Mesendoderm (in vitro differentiated cells): ENCODE data around the gene ANKRD40CL.
A peak's percentile ranks its signal among the peaks of the same experiment; 100 is the strongest.

Experiments
- DNase-seq: peaks from one replicate; pipeline ENCODE4 v3.0.0; 2013
- H2AK5ac ChIP-seq: 2 replicates; pipeline ENCODE4 v1.6.1; 2013; ENCODE audit warnings: low read length, inconsistent platforms
- H2BK120ac ChIP-seq: 2 replicates; pipeline ENCODE4 v1.6.1; 2013; ENCODE audit warnings: low read depth, mild to moderate bottlenecking, low read length, moderate library complexity, mixed read lengths
- H2BK15ac ChIP-seq: replicated peaks from 2 replicates; pipeline ENCODE4 v1.6.1; 2013; ENCODE audit warnings: low read depth, mild to moderate bottlenecking, moderate library complexity
- H2BK5ac ChIP-seq: 2 replicates; pipeline ENCODE4 v1.6.1; 2013; ENCODE audit warnings: low read length, inconsistent platforms
- H3K18ac ChIP-seq: 2 replicates; pipeline ENCODE4 v1.6.1; 2013; ENCODE audit warnings: mild to moderate bottlenecking, low read length, mixed read lengths
- H3K23ac ChIP-seq: one replicate; pipeline ENCODE4 v1.6.1; 2013; ENCODE audit warnings: low read length
- H3K27ac ChIP-seq: 2 replicates; pipeline ENCODE4 v1.5.1; 2013; ENCODE audit warnings: low read depth, mild to moderate bottlenecking, inconsistent platforms, low read length, moderate library complexity
- H3K27me3 ChIP-seq: 2 replicates; pipeline ENCODE4 v1.6.1; 2013; ENCODE audit warnings: low read length, control low read depth, mild to moderate bottlenecking, inconsistent platforms; ENCODE audit not compliant: insufficient read depth, poor library complexity
- H3K36me3 ChIP-seq: 2 replicates; pipeline ENCODE4 v1.6.1; 2013; ENCODE audit warnings: low read length, inconsistent platforms; ENCODE audit not compliant: control insufficient read depth, insufficient read depth
- H3K4ac ChIP-seq: one replicate; pipeline ENCODE4 v1.6.1; 2013; ENCODE audit warnings: low read depth, mild to moderate bottlenecking, low read length, moderate library complexity
- H3K4me1 ChIP-seq: 2 replicates; pipeline ENCODE4 v1.6.1; 2013; ENCODE audit warnings: low read depth, low read length, inconsistent platforms; ENCODE audit not compliant: control insufficient read depth
- H3K4me2 ChIP-seq: 2 replicates; pipeline ENCODE4 v1.6.1; 2013; ENCODE audit warnings: low read length
- H3K4me3 ChIP-seq: 2 replicates; pipeline ENCODE4 v1.5.1; 2013; ENCODE audit warnings: mild to moderate bottlenecking, low read length
- H3K56ac ChIP-seq: one replicate; pipeline ENCODE4 v1.6.1; 2013; ENCODE audit warnings: low read length
- H3K79me1 ChIP-seq: 2 replicates; pipeline ENCODE4 v1.6.1; 2013; ENCODE audit warnings: low read length, inconsistent platforms
- H3K79me2 ChIP-seq: 2 replicates; pipeline ENCODE4 v1.6.1; 2013; ENCODE audit warnings: mild to moderate bottlenecking, low read length; ENCODE audit not compliant: control insufficient read depth, insufficient read depth
- H3K9ac ChIP-seq: 2 replicates; pipeline ENCODE4 v1.6.1; 2013; ENCODE audit warnings: low read length, inconsistent platforms
- H4K5ac ChIP-seq: one replicate; pipeline ENCODE4 v1.6.1; 2013; ENCODE audit warnings: low read length
- H4K8ac ChIP-seq: one replicate; pipeline ENCODE4 v1.6.1; 2013; ENCODE audit warnings: low read depth, mild to moderate bottlenecking, control low read depth, low read length, moderate library complexity
- WGBS: extraction: QIAGEN DNeasy Blood & Tissue Kit; methylation state at CpG from one replicate; pipeline ENCODE4 v1.1.7; 2013; ENCODE audit warnings: low lambda C conversion rate, missing lambda C conversion rate; ENCODE audit not compliant: insufficient coverage; ENCODE audit errors: extremely low coverage; 5-methylcytosine and 5-hydroxymethylcytosine counted together

Gene ANKRD40CL

GRCh38 chr17:50778471-50778870 lies 11.2 kb upstream of the ANKRD40CL start:
- Histone ChIP-seq H2BK15ac (no peak overlapping the region), H3K4ac (no peak overlapping the region)
- WGBS = no CpG with 5 or more reads among the region's 8 CpGs

GRCh38 chr17:50775926-50776325 lies 8.6 kb upstream of the ANKRD40CL start:
- Histone ChIP-seq H3K9ac (no peak overlapping the region), H3K4me2 (no peak overlapping the region), H3K18ac (no peak overlapping the region), H3K4me1 (no peaks in the 10 kb centered on the region), H3K79me2 (no peaks in the 10 kb centered on the region), H4K8ac (no peak overlapping the region), H2BK5ac (no peak overlapping the region), H3K4ac (no peak overlapping the region), H2AK5ac (no peak overlapping the region), H3K27ac (no peak overlapping the region), H3K27me3 (no peaks in the 10 kb centered on the region), H3K4me3 (no peak overlapping the region), H4K5ac (no peak overlapping the region), H2BK15ac (no peak overlapping the region), H3K36me3 (no peaks in the 10 kb centered on the region), H3K56ac (no peak overlapping the region), H3K23ac (no peak overlapping the region), H2BK120ac (no peak overlapping the region), H3K79me1 (no peaks in the 10 kb centered on the region)
- WGBS = no CpG with 5 or more reads among the region's 3 CpGs
- DNase-seq = no peak

More at GRCh38 chr17:50778471-50778870, 11.2 kb upstream of the ANKRD40CL start:
- H3K18ac ChIP-seq = no peak overlapping the region
- no peak overlapping the region for H3K56ac ChIP-seq
- H3K4me1 ChIP-seq = no peaks in the 10 kb centered on the region
- H4K5ac ChIP-seq = no peak overlapping the region
- no peak overlapping the region for H3K9ac ChIP-seq
- no peak overlapping the region for H3K27ac ChIP-seq
- no peak overlapping the region for H3K4me3 ChIP-seq
- no peak overlapping the region for H4K8ac ChIP-seq
- H3K27me3 ChIP-seq = no peaks in the 10 kb centered on the region
- no peaks in the 10 kb centered on the region for H3K79me2 ChIP-seq
- no peaks in the 10 kb centered on the region for H3K79me1 ChIP-seq
- no peak overlapping the region for H2BK120ac ChIP-seq
- H3K23ac ChIP-seq = no peak overlapping the region
- no peaks in the 10 kb centered on the region for H3K36me3 ChIP-seq
- no peak overlapping the region for H2BK5ac ChIP-seq
- H3K4me2 ChIP-seq = no peak overlapping the region
- no peak overlapping the region for H2AK5ac ChIP-seq
- DNase-seq = no peak

GRCh38 chr17:50774225-50774803 lies 7.0 kb upstream of the ANKRD40CL start:
- Histone ChIP-seq H3K79me2 (no peaks in the 10 kb centered on the region), H3K56ac (no peak overlapping the region), H2BK120ac (no peak overlapping the region), H2BK15ac (no peak overlapping the region), H3K27ac (no peak overlapping the region), H3K4me2 (no peak overlapping the region), H3K27me3 (no peaks in the 10 kb centered on the region), H3K9ac (no peak overlapping the region), H4K5ac (no peak overlapping the region), H3K4ac (no peak overlapping the region), H2AK5ac (no peak overlapping the region), H2BK5ac (no peak overlapping the region), H4K8ac (no peak overlapping the region), H3K4me1 (no peaks in the 10 kb centered on the region), H3K36me3 (no peaks in the 10 kb centered on the region), H3K79me1 (no peaks in the 10 kb centered on the region), H3K4me3 (no peak overlapping the region), H3K23ac (no peak overlapping the region), H3K18ac (no peak overlapping the region)
- DNase-seq = peak; percentile 53
- no CpG with 5 or more reads among the region's 7 CpGs for WGBS

- Histone ChIP-seq H3K56ac (no peak overlapping the region), H3K9ac (no peak overlapping the region), H2AK5ac (no peak overlapping the region), H3K36me3 (no peaks in the 10 kb centered on the region), H4K5ac (no peak overlapping the region), H3K18ac (no peak overlapping the region), H3K23ac (no peak overlapping the region), H3K27me3 (no peaks in the 10 kb centered on the region), H3K27ac (no peak overlapping the region), H3K4me2 (no peak overlapping the region), H2BK15ac (no peak overlapping the region), H3K79me1 (no peaks in the 10 kb centered on the region), H2BK5ac (no peak overlapping the region), H3K79me2 (no peaks in the 10 kb centered on the region), H3K4ac (no peak overlapping the region), H4K8ac (no peak overlapping the region), H3K4me3 (no peak overlapping the region), H2BK120ac (no peak overlapping the region), H3K4me1 (no peaks in the 10 kb centered on the region)
- DNase-seq = no peak
- WGBS = no CpG with 5 or more reads among the region's 15 CpGs
Measured at GRCh38 chr17:50771991-50772785, 4.9 kb upstream of the ANKRD40CL start.

- Histone ChIP-seq H3K9ac (no peak overlapping the region), H3K79me1 (no peaks in the 10 kb centered on the region), H3K4me2 (no peak overlapping the region), H4K5ac (no peak overlapping the region), H2BK5ac (no peak overlapping the region), H3K4me1 (no peaks in the 10 kb centered on the region), H3K23ac (no peak overlapping the region), H4K8ac (no peak overlapping the region), H3K27ac (no peak overlapping the region), H2AK5ac (no peak overlapping the region), H3K79me2 (no peaks in the 10 kb centered on the region), H3K4me3 (no peak overlapping the region), H3K4ac (no peak overlapping the region), H3K36me3 (no peaks in the 10 kb centered on the region), H3K27me3 (no peaks in the 10 kb centered on the region), H2BK15ac (no peak overlapping the region), H3K56ac (no peak overlapping the region), H3K18ac (no peak overlapping the region), H2BK120ac (no peak overlapping the region)
- WGBS = no CpG with 5 or more reads among the region's 2 CpGs
- no peak for DNase-seq
Measured at GRCh38 chr17:50770346-50770745, 3.0 kb upstream of the ANKRD40CL start.
